NCI-H774 (cell line): ENCODE results near the gene ASCC1.
A peak's percentile ranks its signal among the peaks of the same experiment; 100 is the strongest.

ENCODE experiments used
- DNase-seq: peaks from one replicate; lab custom pipeline; 2025; lab: John Stamatoyannopoulos, UW

ASCC1 gene

DNA sequence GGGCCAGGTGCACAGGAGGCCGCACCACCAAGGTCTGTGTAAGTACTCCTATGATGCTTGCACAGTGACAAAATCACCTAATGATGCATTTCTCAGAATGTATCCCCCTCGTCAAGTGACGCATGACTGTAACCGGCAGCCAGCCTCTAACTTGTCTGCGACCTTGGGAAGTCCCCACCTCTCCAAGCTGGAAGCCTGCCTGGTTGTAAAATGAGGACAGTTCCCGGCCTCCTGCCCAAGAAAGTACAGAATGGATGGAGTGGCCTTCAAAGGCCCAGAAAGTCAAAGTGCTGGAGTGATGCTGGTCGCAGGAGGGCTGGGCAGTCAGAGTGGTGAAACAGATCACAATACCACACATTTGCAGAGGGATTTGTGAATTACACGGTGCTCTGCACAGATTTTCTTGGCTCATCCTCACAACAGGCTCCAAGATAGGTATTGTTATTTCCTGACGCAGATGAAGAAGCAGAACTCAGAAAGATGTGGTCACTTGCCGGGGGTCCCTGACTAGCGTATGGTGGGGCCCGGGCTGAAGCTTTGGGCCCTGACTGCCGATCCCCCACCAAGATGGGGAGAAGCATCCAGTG, 150.5 kb downstream of the ASCC1 start:
- no peak for DNase-seq

DNA sequence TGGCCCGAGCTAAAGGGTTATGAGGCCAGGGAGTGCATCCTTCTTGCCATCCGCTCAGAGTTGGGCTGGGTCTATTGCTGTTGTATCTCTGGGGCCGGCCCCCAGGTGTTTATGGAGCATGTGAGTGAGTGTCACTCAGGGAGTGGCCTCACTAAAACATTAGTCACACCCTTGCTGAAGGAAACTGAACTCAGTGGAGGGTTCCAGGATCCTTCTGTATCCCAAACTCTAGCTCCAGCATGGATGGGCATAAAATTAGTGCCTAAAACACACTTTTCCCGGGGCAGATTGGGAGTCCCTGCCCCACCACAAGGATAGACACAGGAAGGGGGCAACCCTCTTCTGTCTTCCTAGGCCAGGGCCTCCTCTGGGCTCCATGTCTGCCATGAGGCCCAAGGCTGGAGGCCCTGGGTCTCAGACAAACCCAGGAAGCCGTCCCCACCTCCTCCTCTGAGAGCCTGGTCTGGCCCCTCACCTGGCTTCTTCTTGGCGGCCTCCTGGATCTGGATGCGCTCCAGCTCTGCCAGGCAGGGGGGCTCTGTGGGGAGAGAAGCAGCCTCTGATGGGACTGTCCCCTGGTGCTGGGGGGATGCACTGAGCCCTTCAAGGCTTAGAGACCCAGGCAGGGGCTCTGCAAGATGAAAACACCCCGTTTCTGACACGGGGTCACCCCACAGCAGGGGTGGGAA, 152.2 kb downstream of the ASCC1 start:
- DNase-seq = no peak

DNA sequence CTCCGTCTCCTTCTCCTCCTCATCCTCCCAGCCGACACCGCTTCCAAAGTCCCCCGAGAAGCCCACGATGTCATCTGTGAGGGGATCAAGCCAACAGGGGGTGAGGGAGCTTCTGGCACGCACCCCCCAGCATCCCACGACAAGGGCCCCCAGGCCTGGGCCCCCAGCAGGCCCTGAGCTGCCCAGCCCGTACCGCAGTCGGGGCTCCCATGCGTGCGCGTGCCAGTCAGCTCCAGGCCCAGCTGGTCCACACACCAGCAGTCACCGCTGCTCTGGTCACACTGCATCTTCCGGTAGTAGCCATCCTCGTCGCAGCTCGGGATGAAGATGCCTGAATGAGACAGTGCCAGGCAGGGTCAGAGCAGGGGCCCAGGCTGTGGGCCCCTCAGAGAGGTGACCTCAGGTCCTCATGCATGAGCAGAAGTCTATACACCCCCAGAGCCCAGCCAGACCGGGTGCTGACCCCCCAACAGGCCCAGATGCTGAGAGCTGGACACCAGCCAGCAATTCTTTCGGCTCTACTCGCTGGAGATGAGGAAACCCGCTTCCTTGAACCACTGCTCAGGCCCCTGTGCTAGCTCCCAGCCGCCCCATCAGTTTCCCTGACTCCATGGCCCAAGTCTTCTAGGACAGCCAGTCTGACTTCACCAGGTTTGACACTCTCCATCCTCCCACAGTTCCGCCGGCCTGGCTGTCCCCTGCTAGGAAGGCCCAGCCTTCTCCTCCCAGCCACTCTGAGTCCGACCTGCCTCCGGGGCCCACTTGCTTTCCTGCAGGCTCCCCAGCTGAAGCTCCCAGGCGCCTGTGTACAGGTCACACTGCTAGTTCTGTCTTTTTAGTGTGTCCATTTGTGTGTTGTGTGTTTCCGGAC, 153.0 kb downstream of the ASCC1 start:
- DNase-seq = no peak

DNA sequence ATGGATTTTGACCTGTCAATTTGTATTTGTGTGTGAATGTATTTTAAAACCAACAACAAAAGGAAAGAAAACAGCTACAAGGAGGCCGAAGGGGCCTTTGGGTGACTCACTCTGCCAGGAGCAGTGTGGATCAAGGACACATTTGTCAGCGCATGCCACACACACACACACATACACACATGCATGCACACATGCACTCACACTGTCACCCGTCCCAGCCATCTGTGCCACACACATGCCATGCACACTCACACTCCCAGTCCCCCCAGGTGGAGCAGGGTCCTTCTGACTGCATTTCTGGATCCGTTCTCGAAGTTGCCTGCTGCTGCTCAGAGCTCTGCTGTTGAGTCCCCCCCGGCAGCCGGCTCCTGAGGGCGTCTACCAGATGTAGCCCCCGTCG, 153.7 kb downstream of the ASCC1 start:
- no peak for DNase-seq

DNA sequence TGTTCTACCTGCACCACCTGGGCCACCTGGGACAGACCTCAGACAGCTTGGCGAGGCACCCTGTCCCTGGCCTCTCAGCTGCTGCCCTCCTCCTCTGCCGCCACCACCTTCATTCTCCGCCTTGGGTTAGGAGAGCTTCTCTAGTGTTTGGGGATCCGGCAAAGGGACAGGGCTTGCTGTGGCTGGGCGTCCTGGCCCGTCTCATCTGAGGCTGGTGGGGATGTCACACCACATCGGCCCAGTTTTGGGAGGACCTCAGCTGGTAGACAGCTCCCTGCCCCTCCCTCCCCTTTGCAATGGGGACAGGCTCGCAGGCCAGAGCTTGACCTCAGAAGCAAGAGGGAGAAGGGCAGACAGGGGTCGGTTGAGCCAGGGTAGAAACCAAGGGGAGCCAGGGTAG, 154.1 kb downstream of the ASCC1 start:
- DNase-seq = no peak

DNA sequence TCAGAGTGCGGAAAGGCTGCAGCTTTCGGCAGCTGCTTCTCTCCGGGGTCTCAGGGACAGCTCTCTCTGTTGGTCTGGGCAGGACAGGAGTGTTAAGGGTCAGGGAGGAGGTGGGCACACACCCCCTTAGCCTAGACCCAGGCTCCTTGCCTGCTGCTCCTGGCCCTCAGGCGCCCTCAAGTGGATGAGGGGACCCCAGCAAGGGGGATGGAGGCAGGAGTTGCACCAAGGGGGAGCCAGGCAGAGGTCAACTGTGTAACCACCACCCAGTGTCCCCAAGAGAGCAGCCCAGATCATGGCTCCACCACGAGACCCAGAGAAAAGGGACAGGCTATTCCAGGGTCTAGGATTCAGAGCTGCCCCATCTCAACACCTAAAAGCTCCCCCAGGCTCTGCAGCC, 154.6 kb downstream of the ASCC1 start:
- no peak for DNase-seq

DNA sequence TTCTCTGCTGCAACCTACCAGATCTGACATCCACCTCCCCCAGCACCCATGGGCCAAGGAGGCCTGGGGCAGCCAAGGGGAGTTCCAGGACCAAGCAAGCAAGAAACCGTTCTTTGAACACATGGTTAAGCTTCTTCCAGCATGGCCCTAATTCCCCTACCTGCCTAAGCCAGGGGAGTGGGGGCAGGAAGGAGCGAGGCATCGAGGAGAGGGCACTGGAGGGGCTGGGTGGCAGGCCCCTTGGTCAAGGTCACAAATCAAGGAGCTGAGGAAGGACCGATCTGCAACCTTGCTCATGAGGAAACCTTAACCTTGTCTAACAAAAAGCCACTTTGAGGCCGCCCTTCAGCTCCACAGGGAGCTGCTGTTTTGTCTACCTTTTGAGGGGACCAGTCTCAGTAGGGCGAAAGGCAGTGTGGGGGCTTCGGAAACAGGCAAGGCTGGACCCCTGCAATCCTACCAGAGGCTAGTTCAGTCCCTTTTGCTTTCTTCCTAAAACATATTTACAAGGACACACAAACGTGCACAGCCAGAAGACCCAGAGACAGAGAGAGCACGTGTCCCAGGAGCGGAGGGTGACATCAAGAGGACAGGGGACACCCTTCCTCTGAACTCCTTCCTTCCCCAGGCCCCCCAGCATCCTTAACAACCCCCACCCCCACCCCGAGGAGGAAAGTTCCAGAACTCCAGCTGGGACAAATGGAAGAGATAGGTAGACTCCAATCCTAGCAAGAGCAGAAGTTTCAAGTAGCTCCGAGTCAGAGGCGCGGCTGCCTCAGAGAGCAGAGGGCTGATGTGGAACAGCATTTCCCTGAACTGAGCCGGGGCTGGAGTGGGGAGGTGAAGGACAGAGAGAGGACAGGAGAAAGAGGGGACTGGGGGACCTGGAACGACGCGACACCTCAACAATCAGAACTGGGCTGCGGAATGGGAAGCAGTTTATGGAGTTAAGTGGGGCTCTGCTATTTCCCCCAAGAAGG, 155.9 kb downstream of the ASCC1 start:
- DNase-seq = no peak

DNA sequence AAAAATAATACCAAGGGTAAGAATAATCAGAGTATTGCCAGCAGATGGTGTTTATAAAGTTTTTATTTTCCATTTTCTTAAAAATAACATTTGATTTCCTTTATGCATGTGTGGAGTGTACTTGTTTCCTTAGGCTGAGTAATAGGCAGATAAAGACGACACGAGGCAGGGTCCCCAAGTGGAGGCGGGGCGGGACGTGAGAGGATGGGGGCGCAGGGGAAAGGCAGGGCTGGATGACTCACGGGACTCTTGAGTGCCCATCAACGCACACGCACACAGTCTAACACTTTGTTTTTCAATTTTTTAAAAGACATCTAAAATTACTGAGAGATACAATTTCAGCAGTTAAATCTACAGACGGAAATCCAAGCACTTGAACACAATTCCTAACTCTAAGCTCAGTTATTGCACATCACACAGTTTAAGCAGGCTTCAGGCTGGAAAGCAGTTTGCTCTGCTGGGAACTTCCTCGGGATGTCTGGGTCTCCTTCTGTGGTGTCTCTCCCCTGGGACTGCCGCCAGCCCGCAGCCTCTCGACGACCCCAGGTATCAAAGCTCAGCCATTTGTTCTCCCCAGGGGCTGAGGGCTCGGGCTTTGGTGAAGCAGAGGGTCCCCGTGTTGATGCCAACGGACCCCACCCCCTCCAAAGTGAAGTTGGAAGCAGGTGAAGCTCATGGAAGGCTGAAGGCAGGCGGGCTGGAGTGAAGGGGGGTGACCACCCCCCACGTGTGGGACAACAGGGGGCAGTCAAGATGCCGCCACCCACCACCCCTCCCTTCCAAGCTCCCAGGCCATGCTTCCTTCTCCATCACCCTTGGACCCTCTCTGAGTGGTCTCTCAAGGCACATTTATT, 156.9 kb downstream of the ASCC1 start:
- DNase-seq = no peak

DNA sequence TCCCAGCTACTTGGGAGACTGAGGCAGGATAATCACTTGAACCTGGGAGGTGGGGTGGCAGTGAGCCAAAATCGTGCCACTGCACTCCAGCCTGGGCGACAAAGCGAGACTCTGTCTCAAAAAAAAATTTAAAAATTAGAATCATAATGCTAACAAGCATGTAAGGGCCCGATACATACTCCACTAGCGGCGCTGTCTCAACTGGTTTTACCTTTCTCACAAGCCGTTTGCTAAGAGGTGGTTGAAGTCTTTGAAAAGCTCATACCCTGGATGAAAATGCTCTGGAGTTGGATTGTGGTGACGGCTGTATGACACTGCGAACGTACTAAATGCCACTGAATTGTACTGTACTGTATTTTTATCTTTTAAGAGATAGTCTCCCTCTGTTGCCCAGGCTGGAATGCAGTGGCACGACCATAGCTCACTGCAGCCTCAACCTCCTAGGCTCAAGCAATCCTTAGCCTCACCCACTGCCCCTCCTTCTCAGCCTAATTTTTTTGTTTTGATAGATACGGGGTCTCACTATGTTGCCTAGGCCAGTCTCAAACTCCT, 157.7 kb downstream of the ASCC1 start:
- DNase-seq = no peak

DNA sequence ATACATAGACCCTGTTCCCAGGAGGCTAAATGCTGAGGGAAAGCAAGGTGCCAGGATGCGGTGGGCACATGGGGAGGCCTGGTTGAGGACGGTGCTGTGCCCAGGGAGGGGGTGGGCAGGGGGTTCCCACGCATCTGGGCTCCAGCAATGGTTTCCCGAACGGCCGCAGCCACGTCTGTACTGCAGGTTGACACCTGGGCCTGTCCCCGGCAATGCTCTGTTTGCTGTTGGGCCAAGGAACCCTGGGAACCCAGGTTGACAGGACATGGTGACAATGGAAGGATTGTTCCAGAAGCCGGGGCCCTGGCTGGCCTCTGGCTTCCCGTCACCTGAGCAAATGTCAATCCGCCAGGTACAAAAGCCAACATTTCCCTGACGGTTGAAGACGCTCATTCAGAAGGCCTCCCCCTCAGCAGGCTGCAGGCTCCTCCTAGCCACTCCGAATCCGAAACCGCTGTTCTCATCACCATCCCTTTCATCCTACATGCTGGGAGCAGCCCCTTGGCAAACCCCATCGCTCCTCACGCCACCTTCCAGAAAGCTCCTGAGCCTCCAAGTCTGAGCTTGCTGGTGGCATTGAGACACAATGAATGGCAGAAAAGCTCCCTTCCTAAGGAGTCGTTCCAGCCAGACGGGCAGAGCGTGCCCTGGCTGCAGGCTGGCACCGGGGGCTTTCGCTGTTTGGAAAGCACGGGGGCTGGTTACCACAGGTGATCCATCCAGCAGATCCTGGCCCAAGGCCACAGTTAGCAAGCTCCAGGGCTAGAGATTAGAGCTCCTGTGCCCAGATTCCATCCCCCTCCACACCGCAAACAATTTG, 158.9 kb downstream of the ASCC1 start:
- DNase-seq = no peak

DNA sequence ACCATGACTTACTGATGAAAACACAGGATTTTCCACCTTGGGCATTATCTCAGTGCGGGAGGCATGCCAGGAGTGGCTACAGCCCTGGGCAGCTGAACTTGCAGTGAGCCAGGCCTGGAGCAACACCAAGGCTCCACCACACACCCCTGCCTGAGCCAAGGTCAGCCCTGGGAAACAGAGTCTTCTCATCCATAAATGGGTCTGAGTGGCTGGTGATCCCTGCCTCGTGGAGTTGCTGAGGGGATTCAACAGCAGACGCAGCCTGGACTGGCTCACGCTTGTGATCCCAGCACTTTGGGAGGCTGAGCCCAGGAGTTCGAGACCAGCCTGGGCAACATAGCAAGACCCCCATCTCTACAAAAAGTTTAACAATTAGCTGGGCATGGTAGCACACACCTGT, 160.0 kb downstream of the ASCC1 start:
- DNase-seq = no peak

DNA sequence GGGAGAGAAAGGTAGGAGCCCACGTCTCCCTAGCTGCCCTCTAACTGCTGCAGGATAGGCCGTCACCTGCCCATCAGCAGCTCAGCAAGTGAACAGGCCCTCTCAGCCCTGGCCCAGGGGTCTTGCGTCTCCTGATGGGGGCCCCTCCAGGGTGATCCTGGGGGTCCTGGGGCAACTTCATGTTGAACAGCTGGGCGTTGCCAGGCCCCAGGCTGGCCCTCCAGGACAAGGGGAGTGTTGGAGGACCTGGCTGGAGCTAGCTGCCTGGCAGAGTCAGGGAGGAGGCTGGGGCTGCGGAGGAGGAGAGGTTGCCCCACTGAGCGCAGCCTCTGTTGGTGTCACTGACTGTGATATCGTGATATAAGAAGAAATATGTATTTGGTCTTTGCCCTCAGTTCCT, 162.4 kb downstream of the ASCC1 start:
- no peak for DNase-seq

DNA sequence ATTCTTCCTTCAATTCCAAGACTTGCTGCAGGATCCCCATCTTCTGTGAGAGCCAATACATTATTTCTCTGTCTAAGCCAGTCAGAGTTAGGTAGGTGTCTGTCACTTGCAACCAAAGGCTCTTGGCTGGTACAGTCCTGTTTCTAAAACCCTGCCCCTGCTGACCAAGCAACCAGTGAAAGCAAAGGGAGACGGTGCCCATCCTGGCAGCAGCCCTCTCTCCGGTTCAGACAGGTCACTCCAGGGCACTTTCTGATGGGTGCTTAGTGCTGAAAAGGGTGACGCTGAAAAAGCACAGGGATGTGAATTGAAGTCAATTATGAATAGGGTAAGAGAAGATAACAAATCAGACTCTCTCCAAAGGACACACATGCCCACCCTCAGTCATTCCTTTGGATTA, 165.2 kb downstream of the ASCC1 start:
- no peak for DNase-seq

DNA sequence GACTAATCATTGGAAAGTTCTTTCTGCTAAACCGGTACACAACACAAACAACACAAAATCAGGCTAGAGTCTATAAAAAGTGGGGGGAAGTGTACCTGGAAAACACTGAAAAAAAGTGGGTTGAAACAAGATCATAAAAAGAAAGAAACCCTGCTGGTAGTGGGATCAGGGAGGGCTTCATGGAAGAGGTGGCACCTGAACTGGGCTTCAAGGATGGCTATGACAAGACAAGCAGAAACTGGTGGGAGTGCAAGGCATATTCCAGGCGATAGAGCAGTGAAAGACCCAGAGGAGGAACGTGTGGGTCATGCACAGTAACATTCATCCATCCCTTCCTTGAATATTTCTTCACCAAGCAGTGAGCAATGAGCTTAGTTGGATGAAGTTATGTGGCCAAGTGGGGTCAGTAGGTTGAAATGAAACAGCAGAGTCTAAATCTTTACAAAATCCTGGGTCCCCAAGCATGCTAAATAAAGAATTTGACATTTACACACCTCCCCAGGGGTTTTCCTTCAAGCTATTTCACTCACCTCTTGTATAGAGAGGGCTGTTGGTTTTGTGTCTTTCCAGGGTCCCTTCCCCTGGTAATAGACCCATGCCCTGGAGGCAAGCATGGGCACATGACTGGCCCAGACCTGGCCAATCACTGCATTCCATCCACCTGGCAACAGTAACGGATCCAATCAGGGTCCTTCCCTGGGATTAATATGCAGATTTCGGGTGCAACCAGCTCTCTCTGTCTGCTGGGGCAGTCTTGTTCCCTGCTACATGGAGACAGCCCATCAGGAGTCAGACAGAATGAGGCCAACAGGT, 165.9 kb downstream of the ASCC1 start:
- no peak for DNase-seq

DNA sequence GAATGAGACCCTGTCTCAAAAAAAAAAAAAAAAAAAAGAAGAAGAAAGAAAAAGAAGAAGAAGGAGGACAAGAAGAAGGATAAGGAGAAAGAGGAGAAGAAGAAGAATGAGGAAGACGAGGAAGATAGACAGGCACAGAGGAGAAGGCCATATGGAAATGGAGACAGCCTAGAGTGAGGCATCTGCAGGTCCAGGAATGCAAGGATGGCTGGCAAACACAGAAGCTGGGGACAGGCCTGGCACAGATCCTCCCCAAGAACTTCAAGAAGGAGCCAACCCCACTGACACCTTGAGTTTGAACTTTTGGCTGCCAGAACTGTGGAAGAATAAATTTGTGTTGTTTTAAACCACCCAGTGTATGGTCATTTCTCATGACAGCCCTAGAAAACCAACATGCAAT, 166.6 kb downstream of the ASCC1 start:
- no peak for DNase-seq

DNA sequence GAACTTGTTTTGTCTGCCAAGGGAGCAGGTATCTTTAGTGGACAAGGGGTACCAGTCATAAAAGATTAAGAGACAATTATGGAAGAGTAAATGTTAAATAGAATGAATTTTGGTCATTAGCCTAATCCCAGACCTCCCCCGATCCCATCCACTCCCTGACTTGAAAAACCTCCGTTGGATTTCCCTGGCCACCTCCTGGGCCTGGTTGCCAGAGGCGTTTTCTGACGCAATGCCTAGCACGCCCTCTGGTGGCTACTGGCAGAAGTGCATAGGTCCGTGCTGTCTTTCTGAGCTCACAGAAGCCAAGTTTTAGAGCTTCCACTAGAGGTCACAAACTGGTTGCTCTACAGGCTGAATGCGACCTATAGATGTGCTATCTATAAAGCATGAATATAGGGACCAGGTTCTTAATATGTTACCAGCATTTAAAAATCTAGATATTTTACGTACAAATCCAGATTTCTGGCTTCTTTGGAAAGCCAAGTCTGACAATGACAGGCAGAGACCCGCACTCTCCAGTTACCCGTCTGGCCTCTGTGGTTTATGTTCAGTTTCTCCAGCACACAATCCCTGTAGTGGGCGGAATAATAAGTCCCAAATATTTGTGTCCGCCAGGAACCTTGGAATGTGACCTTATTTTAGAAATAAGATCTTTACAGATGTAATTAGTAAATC, 167.5 kb downstream of the ASCC1 start:
- peak; percentile 88 for DNase-seq
